Nephron progenitor cell (in vitro differentiated cells): ENCODE measurements around the gene PAN3.

Experiments used
- DNase-seq: peaks from one replicate; pipeline ENCODE4 v3.0.0; 2021
- H3K27ac Mint-ChIP-seq: 2 replicates; pipeline ENCODE4 v1.8.0; 2021; ENCODE audit warnings: mild to moderate bottlenecking, moderate library complexity, mixed read lengths
- H3K27me3 Mint-ChIP-seq: 2 replicates; pipeline ENCODE4 v1.8.0; 2021; ENCODE audit warnings: mild to moderate bottlenecking, low read depth, mixed read lengths; ENCODE audit not compliant: poor library complexity
- H3K36me3 Mint-ChIP-seq: 2 replicates; pipeline ENCODE4 v1.8.0; 2021; ENCODE audit warnings: low read depth, mixed read lengths
- H3K4me1 Mint-ChIP-seq: 2 replicates; pipeline ENCODE4 v1.8.0; 2021; ENCODE audit warnings: mixed read lengths
- H3K4me3 Mint-ChIP-seq: 2 replicates; pipeline ENCODE4 v1.8.0; 2021; ENCODE audit warnings: mild to moderate bottlenecking, moderate library complexity, mixed read lengths
- H3K9me3 Mint-ChIP-seq: 2 replicates; pipeline ENCODE4 v1.8.0; 2021; ENCODE audit warnings: mild to moderate bottlenecking, moderate library complexity, mixed read lengths
- TF ChIP-seq, protein P1 (sequence below): fragments of 200-600 bp; sonication (generic); IDR thresholded peaks from 2 replicates; pipeline ENCODE4 v1.5.0; 2021; ENCODE audit warnings: antibody characterized with exemption

The PAN3 gene

GRCh38 chr13:28177877-28178276 is 39.5 kb downstream of the PAN3 start:
- Mint-ChIP-seq H3K9me3 (no peaks in the 10 kb centered on the region), H3K36me3 (peaks cover 49% of the 10 kb centered on the region), H3K4me3 (no peak overlapping the region), H3K27me3 (no peaks in the 10 kb centered on the region), H3K27ac (no peak overlapping the region), H3K4me1 (no peaks in the 10 kb centered on the region)
- no peak for DNase-seq
- TF ChIP-seq, protein P1, sequence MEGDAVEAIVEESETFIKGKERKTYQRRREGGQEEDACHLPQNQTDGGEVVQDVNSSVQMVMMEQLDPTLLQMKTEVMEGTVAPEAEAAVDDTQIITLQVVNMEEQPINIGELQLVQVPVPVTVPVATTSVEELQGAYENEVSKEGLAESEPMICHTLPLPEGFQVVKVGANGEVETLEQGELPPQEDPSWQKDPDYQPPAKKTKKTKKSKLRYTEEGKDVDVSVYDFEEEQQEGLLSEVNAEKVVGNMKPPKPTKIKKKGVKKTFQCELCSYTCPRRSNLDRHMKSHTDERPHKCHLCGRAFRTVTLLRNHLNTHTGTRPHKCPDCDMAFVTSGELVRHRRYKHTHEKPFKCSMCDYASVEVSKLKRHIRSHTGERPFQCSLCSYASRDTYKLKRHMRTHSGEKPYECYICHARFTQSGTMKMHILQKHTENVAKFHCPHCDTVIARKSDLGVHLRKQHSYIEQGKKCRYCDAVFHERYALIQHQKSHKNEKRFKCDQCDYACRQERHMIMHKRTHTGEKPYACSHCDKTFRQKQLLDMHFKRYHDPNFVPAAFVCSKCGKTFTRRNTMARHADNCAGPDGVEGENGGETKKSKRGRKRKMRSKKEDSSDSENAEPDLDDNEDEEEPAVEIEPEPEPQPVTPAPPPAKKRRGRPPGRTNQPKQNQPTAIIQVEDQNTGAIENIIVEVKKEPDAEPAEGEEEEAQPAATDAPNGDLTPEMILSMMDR: no peak

- H3K4me1 Mint-ChIP-seq: no peaks in the 10 kb centered on the region
- no peak for DNase-seq
- TF ChIP-seq, protein P1: no peak
Measured at GRCh38 chr13:28179974-28180373, 41.6 kb downstream of the PAN3 start.

DNA sequence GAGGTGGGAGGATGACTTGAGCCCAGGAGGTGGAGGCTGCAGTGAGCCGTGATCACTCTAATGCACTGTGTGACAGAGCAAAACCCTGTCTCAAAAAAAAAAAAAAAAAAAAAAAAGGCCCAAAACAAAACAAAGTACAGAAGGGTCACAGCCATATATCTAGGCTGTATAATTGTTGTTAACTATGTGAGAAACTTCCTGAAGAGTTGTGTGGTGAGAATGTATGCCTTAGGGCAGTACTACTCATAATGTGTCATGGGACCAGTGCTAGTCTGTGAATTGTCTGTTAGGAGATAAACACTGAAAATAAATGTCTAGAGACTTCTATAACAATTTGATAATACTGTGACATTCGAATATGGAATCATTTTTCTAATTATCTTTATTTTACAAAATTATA is 43.1 kb downstream of the PAN3 start:
- Mint-ChIP-seq H3K4me1 (no peaks in the 10 kb centered on the region), H3K27ac (no peak overlapping the region), H3K9me3 (no peaks in the 10 kb centered on the region), H3K27me3 (no peaks in the 10 kb centered on the region), H3K36me3 (peaks cover 33% of the 10 kb centered on the region), H3K4me3 (no peak overlapping the region)
- TF ChIP-seq, protein P1: no peak
- no peak for DNase-seq

More at GRCh38 chr13:28179974-28180373, 41.6 kb downstream of the PAN3 start:
- Mint-ChIP-seq H3K27ac (no peak overlapping the region), H3K36me3 (peaks cover 41% of the 10 kb centered on the region), H3K27me3 (no peaks in the 10 kb centered on the region), H3K4me3 (no peak overlapping the region), H3K9me3 (no peaks in the 10 kb centered on the region)

- H3K4me1 Mint-ChIP-seq: no peaks in the 10 kb centered on the region
- no peaks in the 10 kb centered on the region for H3K27me3 Mint-ChIP-seq
- DNase-seq: no peak
- no peak overlapping the region for H3K27ac Mint-ChIP-seq
- H3K9me3 Mint-ChIP-seq: no peaks in the 10 kb centered on the region
- TF ChIP-seq, protein P1: no peak
- H3K4me3 Mint-ChIP-seq: no peak overlapping the region
- H3K36me3 Mint-ChIP-seq: peaks cover 17% of the 10 kb centered on the region
Measured at GRCh38 chr13:28185256-28185655, 46.9 kb downstream of the PAN3 start.

DNA sequence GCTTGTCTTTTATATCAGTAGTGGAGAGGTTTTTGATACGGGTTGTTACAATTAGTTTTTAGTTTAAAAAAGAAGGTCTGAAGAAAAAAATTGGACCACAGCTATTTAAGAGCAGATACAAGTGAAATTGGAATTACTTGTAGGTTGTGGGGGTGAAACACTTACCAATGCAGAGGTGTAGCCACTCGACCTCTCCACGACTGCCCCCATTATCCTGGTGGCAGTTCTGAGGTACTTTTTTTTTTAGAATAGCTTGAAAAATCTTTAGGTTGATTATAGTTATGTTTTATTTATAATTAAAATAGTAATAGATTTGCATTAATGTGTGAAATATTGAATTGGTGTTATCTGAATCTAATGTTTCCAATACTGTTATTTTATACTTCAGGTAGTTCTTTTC is 60.7 kb downstream of the PAN3 start:
- H3K4me1 Mint-ChIP-seq: no peaks in the 10 kb centered on the region
- no peaks in the 10 kb centered on the region for H3K27me3 Mint-ChIP-seq
- no peaks in the 10 kb centered on the region for H3K9me3 Mint-ChIP-seq
- peaks cover 52% of the 10 kb centered on the region for H3K36me3 Mint-ChIP-seq
- H3K27ac Mint-ChIP-seq: no peak overlapping the region
- no peak for DNase-seq
- TF ChIP-seq, protein P1: no peak
- no peak overlapping the region for H3K4me3 Mint-ChIP-seq

DNA sequence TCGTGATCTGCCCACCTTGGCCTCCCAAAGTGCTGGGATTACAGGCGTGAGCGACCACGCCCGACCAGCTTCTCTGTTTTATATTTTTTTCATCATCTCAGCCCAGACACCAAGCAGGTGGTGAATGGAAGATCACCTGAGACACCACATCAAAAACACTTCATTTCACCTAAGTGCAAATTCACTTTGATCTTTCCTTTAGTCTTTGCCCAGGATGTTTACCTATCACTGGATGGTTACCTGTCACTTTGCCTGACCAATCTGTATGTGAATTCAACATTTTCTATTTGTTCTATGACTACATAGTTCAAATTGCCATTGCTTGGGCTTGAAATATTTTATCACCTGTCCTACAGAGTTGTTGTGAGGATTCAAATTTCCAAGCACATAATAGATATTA is 65.7 kb downstream of the PAN3 start:
- H3K9me3 Mint-ChIP-seq: no peaks in the 10 kb centered on the region
- TF ChIP-seq, protein P1: no peak

More for the DNA sequence above, 65.7 kb downstream of the PAN3 start:
- H3K27me3 Mint-ChIP-seq: peaks cover 2% of the 10 kb centered on the region
- no peak overlapping the region for H3K4me3 Mint-ChIP-seq
- no peak for DNase-seq
- no peaks in the 10 kb centered on the region for H3K4me1 Mint-ChIP-seq
- peaks cover 65% of the 10 kb centered on the region for H3K36me3 Mint-ChIP-seq
- no peak overlapping the region for H3K27ac Mint-ChIP-seq
